Muscle of arm (tissue), 12 donors: ENCODE data around the gene LMX1A. TPM values are rescaled to one million over a fixed set of nuclear protein-coding genes. Genes with fewer than 3 reads are reported as not detected.

Source experiments
- DNase-seq: peaks from one replicate; pipeline ENCODE4 v3.0.0-alpha.2; 2013
- polyA plus RNA-seq, 12 donors: library from polyadenylated mRNA; unstranded; fragments of 120-200 nt; gene quantifications; one replicate each; pipeline ENCODE4 v1.2.1, GENCODE V29; 2013; ENCODE audit not compliant: insufficient read length in 12 of 12

The LMX1A gene
- polyA plus RNA-seq, 12 donors: 0.81 to 2.3 (median 1.6) TPM; not detected in 2

DNA sequence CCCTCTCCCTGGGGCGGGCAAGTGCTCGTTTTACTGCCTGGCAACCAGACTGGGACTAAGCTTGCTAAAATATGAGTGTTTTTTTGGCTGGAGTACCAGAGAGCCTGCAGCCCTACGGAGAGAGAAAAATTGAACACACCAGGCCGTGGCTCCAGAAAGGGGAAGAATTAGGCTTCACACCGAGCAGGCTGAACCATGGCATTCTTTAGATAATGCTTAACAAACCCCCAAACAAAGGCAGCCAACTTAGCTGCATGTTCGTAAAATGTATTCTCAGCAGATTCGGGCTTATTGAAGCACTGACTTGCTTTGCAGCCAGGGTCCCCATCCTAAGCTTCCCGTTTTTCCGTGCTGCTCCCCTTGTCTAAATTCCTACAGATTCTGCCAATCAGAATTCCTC, 76.6 kb downstream of the LMX1A start:
- DNase-seq: no peak

DNA sequence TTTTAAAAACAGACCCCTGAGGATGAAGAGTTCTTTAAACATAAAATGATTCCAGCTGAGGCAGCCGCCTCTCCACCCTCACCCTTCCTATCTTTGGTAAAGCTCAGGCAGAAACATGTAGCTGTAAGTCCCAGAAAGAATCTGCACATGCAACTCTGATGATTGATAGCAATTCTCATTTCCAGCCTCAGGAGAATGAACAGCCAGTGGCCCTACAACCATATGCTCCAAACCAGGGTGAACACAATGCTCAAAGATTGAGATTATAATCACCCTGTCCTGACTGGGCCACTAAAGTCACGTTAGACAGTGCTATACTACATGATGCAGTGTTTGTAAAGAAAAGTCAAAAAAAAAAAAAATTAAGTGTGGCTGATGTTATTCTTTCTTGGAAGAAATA, 80.2 kb downstream of the LMX1A start:
- no peak for DNase-seq

DNA sequence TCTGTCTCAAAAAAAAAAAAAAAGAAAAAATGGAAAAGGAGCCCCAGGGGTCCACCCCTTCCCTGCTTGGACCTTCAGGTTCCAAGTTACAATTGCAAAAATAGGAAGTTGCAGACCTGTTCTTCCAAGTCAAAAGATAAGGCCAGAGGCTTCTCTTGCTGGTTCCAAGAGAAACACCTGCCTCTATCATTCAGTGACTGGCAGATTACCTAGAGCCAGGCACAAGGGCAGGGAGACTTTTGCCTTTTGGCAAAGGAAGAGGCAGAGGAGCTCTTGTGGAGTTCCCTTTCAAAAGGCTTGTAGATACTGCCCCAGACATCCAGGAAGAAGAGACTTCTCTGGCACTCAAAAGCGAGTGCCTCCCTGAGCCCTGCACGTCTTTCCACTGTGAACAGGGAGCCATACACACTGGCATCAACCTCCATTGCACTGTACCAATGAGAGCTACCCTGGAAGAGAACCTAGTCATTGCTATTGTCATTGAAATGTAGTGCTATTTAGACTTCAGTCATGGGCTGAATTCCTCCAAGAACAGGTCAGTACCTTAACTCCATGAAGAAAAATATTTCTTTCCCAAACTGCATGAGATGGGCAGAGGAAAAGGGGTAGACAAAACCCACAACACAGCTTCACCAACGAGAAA, 91.2 kb downstream of the LMX1A start:
- DNase-seq: no peak

DNA sequence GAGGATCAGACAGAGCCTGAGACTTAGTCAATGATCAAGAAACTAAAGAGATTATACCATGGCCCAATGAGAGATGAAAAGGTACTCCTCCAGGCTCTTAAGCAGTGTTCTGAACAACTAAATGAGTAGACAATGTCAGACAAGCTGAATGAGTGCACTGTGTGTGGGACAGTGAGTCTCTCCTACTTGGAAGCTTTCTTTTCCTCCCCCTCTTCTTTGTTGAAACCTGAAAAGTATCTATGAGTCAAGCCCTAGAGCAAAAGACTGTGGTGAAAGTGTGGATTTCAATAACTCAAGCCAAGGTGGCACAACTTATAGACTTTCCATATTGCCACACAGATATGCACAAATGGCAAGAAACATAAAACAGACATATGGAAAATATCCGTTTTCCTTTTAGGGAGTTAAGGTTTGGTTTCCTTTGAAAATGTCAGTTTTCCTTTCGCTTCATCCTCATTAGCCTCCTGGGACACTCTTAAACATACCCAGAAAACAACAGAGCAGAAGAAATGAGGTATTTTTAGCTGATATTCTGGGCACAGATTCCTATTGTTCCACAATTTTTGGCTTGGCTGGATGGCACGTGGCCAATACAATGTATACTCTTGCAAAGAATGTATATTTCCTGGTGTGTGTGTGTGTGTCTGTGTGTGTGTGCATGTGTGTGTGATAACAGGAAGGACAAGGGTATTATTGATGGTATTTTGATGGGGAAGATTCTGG, 96.6 kb downstream of the LMX1A start:
- peak; percentile 52 for DNase-seq

DNA sequence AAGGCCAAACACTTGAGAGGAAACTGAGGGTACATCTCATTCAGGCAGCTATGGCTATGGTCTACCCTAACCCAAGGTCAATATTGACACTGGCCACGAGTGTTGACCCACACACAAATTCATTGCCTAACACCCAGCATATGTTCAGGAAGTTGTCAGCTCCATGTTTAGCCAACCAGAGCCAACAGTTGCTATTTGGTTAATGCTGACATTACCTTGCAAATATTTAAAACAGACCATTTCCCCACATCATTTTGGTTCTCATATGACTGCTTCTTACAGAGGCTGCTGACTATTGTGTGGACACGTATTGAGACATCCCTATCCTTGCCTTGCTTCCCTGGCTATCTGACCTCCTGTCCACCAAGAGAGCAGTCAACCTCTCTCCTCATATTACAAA, 97.3 kb downstream of the LMX1A start:
- DNase-seq: no peak

DNA sequence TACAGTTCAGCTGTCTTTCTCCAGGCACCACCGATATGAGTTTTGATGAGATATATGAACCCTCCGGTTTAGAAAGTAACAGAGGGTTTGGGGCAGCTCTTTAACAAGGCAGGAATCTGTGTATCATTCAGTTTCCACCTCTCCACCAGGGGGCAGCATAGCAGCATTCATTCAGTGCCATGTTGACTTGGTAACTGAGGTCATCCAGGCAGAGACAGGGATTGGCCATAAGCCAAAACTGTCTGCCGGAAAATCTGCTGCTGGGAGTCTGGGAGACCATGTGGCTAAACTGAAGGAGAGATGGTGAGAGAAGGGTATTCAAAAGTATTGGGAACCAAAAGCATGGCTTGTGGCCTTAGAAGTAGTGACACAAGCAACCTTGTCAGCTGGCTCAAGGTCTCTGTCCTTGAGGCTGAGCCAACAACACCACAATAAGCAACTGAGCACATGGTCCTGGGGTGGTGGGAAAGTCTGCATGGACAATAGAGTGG, 98.5 kb downstream of the LMX1A start:
- DNase-seq: peak; percentile 59

DNA sequence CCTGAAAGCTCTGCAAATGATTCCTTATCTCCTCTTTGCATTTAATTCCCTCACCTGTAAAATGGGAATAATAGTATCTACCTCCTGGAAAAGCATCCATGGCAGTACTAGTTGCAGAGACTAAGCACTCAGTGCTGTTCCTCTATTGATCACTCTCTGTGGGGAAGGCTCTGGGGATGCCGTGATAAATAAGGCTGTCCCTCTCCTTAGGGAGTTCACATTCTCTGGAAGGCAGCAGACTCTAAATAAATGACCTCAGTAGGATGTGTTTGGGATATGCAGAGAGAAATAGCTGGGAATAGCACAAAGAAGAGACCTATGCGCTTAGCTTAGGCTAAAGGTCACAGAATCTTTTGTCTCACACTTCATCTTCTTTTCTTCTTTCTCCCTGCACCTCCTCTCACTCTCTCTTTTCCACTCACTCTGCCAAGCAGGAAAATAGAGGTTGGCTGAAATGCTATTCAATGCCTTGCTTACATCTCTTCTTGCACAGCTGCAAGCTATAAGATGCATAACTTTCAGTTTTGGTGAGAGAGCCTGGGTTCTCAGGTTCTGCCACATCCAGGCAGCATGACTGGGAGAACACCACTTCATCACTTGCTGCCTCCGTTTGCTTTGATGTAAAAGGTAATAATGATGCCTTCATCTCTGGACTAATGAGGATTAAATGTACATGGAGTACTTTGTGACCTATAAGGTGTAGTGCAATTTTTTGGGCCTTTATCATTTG, 101.5 kb downstream of the LMX1A start:
- no peak for DNase-seq

DNA sequence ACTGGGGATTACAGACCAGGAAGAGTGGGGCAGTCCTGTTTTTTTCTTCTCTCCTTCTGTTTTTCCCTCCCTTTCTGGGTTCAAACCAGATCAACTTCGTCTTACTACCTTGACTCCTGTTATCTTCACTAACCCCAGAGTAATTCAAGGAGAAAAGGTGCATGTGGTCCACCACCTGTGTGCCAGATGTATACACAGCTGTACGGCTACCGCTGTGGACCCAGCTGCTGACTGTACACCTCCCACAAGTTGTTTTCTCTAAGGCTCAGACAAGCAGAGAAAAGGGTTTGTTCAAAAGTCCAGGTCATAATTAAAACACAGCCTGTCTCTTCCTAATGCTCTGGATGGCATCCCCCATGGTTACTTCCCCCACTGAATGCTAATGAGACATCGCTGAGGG, 102.1 kb downstream of the LMX1A start:
- no peak for DNase-seq

DNA sequence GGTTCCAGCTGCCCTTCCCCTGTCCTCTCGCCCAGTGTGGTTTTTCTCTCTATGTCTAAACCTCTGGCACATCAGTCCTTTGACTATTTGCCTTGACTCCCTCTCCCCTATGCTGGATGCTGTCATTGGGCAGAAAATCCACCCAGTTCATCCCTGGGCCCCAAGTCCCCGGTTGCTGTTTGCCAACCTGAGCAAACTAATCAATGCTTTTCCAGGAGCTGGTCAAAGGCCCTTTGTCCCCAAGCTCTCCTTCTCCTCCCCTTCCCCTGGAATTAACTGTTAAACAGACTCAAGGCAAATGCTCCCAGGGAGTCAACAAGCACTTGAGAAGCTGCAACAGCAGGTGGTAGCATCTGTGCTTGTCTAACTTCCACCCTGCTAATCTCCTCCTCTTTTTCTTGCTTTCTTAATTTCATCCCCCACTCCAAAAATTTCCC, 102.7 kb downstream of the LMX1A start:
- no peak for DNase-seq

DNA sequence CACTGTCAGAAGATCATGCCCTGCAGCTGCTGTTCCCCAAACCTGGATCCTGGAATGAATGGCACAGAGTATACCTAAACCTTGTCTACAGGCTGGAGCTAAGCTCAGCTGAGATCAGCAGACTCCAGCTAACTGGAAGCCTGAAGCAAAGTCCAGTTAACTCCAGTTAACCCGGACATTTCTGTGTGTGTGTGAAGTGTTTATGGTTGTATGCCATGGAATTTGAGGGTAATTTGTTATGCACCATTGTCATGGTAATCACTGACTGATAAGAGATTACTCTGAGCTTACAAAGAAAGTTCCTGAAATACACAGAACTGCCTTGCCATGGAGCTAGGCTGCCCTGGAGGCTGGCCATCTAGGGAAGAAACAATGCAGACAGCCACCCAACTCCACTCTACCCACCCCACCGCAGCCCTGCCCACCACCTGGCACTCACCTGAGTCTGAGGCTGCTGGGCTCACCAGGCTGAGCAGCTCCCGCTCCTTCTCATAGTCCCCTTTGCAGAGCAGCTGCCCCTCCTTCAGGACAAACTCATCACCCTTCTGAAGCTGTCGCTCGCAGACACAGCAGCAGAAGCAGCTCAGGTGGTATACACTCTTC, 107.4 kb downstream of the LMX1A start:
- DNase-seq: no peak

DNA sequence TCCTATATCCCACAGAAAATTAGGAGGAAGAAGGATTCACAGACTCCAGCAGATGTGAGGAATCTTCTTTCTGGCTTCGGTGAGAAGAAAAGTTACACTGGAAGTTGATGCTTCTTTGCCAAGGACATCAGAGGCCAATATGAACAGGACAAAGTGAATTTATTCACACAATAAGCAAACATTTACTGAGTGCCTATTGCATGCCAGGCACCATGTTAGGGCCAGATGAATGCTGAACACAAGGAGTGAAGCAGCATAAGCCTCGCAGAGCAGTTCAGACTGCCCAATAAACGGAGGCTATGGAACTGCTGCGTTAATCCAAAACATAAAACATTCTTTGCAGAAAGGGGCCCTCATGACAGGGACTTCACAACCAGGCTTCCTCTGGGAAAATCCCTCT, 114.6 kb downstream of the LMX1A start:
- no peak for DNase-seq

DNA sequence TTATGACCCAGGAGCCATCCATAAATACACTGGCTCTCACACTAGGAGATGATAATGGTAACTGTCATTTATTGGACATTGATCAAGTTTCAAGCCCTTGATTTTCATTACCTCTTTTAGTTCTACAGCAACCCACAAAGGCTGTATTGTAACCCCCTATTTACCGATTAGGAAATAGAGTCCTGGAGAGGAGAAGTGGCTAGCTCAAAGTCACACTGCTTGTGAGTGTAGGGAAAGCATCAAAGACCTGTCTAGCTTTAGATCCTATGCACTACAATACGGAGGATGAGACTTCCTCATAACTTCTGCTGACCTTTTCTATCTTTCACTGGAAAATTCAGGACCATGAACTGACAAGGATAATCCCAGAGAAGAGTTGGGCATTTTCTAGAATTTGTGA, 115.2 kb downstream of the LMX1A start:
- no peak for DNase-seq

DNA sequence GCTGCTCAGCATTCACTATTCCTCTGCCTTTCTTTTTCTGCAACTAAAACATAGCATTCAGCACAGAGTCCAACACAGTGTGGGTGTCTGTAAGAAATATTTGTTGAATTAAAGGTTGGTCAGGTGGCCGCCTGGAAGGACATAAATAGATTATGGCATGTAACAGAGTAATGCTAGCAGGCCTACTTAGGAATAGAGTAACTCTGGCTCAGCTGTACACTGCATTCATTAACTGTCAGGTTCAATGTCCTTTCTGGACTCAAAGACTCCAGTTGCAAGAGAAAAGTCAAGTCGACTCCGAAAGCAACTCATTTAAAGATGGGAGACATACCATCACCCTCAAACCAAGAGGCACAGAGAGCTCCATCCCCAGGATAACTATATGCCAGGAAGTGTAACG, 116.0 kb downstream of the LMX1A start:
- no peak for DNase-seq

DNA sequence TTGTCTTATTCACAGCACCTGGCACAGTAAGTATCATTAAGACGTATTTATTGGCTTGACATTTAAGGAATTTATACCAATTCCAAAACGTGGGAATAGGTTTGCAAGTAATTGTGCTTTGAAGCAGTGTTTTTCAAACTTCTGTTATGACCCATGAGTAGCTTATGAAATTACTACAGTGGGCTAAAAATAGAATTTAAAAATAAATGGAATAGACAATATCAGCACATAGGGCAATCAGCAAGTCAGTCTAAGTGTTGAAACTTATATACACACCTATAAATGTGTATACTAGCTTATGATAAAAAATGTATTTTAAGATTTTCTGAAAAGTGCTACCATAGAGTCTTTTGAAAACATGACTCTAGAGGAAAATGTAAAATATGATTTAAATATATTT, 116.6 kb downstream of the LMX1A start:
- no peak for DNase-seq

DNA sequence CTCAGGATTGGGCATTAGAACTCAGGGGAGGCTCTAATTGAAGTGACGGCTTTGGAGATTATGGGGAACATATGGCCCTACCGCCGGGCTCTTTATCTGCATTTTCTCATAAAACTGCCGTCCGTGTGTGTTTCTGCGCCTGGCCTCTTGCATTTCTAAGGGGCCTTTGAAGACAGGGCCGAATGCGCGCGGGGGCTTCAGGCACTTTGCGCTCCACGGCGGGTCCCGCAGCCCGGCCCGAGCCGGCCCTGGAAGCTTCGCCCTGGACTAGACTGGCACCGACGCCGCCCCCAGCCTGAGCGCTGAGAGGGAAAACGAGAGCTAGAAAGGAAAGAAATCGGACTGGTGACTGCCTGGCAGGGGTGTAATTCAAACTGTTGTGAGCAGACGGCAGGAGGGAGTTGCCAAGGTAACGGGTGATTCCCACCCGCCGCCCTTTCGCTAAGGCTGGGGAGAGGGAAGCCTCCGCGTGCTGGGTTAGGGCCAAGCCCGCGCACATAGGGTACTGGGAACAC, 120.7 kb downstream of the LMX1A start:
- no peak for DNase-seq

DNA sequence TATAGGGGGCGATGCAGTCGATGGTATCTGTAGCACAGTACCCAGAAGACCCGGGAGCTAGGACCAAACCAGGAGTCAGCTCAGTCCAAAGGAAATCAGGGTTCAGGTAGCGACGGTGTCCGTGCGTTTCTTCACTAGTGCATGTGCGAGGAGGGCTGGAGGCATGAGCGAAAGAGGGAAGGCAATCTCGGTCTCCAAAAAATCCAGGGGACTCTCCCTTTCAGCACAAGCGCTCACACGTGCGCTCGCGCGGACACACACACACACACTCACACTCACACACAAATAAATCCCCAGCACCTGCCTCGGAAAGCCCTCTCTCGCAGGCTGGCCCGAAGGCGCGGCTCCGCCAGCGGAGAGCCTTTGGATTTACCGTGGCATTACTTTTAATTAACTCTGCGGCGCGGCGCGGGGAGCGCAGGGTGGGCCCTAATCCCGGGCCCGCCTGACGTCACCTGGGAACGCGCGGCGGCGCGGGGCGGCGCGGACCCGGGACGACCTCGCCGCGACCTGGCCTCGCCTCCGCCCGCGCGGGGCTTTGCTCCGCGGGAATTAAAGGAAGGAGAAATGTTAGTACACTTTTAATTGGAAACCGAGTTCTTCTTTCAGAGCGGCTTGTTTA, 121.2 kb downstream of the LMX1A start:
- peak; percentile 15 for DNase-seq

DNA sequence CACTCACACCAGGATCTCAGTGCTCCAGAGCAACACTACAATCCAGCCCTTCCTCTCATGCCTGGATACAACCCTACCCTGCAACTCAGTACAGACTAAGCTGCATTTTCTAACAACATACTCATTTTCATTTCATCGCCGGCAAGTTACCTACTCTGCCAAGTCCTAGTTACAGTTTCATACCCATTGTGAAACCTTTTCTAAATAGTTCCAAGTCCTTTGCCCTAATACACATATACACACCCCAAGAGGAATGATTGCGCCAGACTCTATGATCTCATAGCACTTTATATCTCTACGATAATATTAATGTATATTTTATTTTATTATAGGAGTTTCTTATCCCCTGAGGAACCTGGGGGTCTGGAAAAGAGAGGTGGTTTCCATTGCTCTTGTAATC, 122.4 kb downstream of the LMX1A start:
- no peak for DNase-seq

DNA sequence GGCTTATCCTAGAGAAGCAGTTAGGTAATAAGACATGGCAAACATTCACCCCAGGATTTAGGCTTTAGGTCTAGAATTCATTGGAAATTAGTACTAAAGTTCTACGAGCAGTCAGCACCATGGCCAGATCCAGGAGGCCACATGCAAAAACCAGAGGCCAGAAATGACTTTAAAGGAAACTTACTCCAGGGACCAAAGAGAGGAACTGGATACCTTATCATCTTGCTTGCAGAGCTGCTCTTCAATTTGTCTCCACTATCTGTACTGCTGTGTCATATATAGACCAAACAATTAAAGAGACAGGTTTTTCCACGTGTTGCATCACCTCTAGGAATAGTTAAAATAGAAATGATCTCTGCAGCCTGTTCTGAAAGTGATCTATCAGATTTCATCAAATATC, 127.8 kb downstream of the LMX1A start:
- DNase-seq: no peak

DNA sequence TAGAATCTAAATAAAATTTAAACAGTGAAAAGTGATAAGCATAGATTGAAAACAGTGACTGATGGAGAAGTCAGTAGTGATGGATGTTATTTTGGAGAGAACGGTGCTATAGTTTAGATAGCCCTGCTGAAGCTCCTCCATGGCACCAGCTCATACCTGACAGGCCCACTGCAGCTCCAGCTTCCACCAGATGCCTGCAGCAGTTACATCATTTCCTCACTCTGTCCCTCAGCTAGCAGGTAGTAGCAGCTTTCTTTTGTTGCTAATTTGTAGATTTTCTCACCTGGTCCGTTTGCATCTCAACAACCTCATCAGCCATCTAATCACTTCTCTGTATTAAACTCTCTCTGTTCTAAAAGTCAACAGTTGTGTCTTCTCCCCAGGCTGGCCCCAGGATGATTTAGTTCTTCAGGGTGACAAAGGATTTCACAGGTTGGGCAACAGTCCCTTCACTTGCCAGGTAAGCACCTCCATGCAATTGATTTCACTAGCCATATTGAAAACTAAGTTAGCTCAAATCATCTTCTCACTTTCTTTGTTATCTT, 128.3 kb downstream of the LMX1A start:
- DNase-seq: no peak

DNA sequence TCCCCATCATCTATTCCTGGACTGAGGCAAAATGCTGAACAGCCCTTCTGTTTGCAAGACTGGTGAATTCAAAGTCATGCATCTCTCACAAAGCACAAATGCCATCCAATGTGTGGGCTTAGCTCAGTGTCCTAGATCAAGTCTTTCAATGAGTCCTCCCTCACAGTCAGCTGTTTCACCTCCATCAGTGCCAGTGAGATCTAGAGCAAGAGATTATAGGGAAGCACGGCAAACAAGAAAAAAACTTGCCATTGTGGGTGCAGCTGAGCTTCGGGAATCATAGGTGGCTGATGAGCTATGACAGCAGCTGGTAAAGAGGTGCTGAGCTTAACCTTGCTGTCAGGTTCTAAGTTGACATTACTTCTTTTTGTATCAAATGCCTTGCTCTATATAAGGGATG, 130.2 kb downstream of the LMX1A start:
- DNase-seq: no peak

DNA sequence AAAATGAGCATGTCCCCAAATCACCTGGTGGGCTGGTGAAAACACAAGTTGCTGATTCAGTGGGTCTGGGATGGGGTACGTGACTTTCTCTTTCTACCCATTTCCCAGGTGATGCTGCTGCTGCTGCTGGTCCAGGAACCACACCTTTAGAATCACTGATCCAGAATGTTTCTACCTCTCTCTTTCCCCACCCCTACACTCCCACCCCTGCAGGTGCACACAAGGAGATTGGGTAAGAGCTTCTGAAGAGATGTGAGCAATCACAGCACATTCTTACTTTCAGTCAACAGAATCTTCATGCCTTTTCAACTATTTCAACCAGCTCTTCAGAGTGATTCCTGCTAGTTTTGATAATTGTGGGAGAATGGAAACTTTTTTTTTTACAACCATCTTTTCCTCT, 130.9 kb downstream of the LMX1A start:
- DNase-seq: no peak

DNA sequence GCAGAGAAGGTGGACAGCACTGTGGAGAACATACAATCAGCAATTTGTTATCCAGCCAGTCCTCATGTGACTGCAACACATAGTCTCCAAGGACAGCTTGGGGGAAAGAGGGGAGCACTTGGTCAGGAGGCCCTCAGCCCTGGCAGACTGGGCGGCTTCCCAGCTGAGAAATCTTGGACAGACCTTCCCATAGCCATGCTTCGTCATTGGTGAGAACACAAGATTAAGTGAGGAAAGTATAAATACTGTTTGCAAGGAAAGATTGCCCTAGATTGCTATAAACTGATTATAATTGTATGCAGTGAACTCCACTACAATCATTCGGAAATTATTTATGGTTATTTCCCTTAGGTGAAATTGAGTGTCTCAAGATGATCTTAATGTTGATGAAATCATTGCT, 131.5 kb downstream of the LMX1A start:
- DNase-seq: no peak
